Immature natural killer cell (primary cell): ENCODE data around the gene FAM3B. TPM values are rescaled to one million over a fixed set of nuclear protein-coding genes. Genes with fewer than 3 reads are reported as not detected.

Experiments used
- DNase-seq, 3 donors: peaks; one replicate each; pipeline ENCODE4 v3.0.0; 2022; ENCODE audit warnings: mixed read lengths in 1 of 3
- H3K27ac Mint-ChIP-seq, 6 donors: one replicate each; pipeline ENCODE4 v1.8.0; 2020; ENCODE audit warnings: mixed read lengths in 6 of 6, mild to moderate bottlenecking in 5 of 6, inconsistent platforms in 4 of 6, moderate library complexity in 3 of 6
- H3K27me3 Mint-ChIP-seq, 3 donors: one replicate each; pipeline ENCODE4 v1.8.0; 2020 to 2021; ENCODE audit warnings: low read depth in 3 of 3, mild to moderate bottlenecking in 3 of 3, mixed read lengths in 3 of 3, moderate library complexity in 3 of 3, inconsistent platforms in 1 of 3
- H3K36me3 Mint-ChIP-seq, 3 donors: one replicate each; pipeline ENCODE4 v1.8.0; 2020; ENCODE audit warnings: mixed read lengths in 3 of 3, inconsistent platforms in 2 of 3, mild to moderate bottlenecking in 2 of 3
- H3K4me1 Mint-ChIP-seq, 2 donors: one replicate each; pipeline ENCODE4 v1.8.0; 2020; ENCODE audit warnings: inconsistent platforms in 2 of 2, mild to moderate bottlenecking in 2 of 2, mixed read lengths in 2 of 2, moderate library complexity in 1 of 2
- H3K4me3 Mint-ChIP-seq, 5 donors: one replicate each; pipeline ENCODE4 v1.8.0; 2020; ENCODE audit warnings: mild to moderate bottlenecking in 5 of 5, mixed read lengths in 5 of 5, inconsistent platforms in 3 of 5, moderate library complexity in 3 of 5
- H3K9me3 Mint-ChIP-seq, 6 donors: one replicate each; pipeline ENCODE4 v1.8.0; 2020; ENCODE audit warnings: mild to moderate bottlenecking in 6 of 6, mixed read lengths in 6 of 6, inconsistent platforms in 4 of 6, moderate library complexity in 3 of 6
- polyA plus RNA-seq, 3 donors: library from polyadenylated mRNA; unstranded; fragments of 300-500 nt; fragmentation: Illumina TruSeq; gene quantifications; one replicate each; pipeline ENCODE4 v1.2.3, GENCODE V29; 2021

The FAM3B gene
- polyA plus RNA-seq, 3 donors from 2014 or later = not detected

DNA sequence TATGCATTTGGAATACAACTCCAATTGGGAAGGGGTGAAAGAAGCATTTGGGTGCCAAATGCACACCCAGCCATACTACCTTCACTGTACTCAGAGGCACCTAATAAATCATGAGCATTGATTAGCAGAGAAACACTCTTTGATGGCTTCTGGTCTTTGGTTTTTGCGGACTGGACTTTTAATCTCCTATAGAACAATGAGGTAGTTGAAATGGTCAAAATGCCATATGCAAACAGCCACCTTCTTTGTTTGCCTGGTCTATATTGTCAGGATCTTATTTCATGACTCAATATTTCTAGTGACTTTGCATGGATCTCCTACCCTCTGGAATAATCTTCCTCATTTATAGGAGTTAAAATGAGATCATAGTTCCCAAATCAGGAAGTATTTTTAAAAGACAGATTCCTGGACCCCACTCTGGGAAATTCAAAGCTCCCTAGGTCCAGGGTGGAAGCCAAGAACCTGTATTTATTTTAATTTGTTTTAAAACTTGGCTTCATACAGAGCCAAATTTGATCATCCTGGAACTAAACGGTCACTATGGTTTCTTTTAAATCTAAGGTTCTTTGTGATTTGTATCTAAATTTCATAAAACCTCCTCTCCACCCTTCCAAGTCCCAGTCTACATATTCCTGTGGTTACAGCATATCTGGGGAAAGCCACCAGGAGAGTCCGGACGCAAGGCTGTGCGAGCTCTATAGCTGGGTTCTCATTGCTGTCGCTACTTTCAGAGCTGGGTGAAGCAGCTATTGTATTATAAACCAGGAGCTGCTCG, 8.7 kb downstream of the FAM3B start:
- Mint-ChIP-seq H3K9me3 (no peaks in the 10 kb centered on the region), H3K4me3 (no peak overlapping the region), H3K4me1 (no peaks in the 10 kb centered on the region), H3K27me3 (peaks cover 0 to 6% (median 4%) of the 10 kb centered on the region in 3 donors), H3K36me3 (no peaks in the 10 kb centered on the region), H3K27ac (no peak overlapping the region)
- DNase-seq = no peak

DNA sequence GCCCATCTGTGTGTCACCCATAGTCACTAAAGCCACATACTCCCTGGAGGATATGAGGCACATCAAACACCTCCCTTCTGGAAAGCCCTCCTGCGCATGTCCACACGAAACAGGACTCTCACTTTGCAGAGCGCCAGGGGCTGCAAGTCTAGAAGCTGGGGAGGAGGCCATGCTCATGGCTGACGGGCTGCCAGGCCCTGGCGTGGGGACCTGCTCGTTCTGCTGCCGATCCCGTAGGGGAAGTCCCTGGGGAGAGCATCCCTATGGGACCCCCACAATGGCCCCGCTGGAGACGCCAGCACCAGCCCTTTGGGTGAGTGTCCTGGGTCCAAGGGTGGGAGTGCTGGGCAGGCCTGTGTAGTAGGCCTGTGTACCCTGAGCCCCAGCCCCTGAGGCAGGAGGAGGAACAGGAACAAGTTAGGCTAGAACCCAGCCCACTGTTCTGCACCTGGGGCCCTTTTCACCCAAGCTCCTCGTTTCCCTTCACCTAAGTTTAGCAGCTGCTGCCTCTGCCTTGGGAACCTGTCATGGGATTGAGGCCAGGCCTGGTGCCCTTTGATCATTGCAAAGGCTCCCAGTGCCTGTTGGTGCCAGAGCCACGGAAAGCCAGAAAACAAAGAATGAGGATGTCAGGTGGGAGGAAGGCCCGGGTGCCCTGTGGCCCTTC, 9.9 kb downstream of the FAM3B start:
- Mint-ChIP-seq H3K4me1 (no peaks in the 10 kb centered on the region), H3K27me3 (peaks cover 2 to 6% (median 4%) of the 10 kb centered on the region in 3 donors), H3K4me3 (no peak overlapping the region), H3K36me3 (no peaks in the 10 kb centered on the region), H3K27ac (no peak overlapping the region), H3K9me3 (no peaks in the 10 kb centered on the region)
- DNase-seq = no peak

DNA sequence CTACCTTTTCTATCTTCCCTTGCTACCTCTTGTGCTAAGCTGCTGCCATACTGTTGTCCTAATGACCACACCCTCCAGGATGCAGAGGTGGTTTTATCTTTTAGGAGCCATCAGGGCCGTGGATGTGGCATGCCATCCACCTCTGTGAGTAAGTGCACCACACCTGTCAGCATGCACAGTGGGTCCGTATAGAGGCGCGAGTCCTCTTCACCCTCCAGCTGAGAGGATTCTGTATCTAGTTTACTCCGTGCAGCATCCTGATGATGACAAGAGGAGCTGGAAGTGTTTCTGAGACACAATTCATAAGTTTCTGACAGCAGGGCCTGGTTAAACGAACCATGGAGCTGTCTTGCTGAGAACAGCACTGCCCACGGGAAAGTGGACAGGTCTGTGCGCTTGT, 11.2 kb downstream of the FAM3B start:
- H3K9me3 Mint-ChIP-seq = peaks cover 0 to 2% (median 0%) of the 10 kb centered on the region in 6 donors
- H3K4me1 Mint-ChIP-seq = no peaks in the 10 kb centered on the region
- no peaks in the 10 kb centered on the region for H3K36me3 Mint-ChIP-seq
- peaks cover 2 to 3% (median 3%) of the 10 kb centered on the region in 3 donors for H3K27me3 Mint-ChIP-seq
- no peak overlapping the region for H3K4me3 Mint-ChIP-seq
- DNase-seq = no peak
- no peak overlapping the region for H3K27ac Mint-ChIP-seq

DNA sequence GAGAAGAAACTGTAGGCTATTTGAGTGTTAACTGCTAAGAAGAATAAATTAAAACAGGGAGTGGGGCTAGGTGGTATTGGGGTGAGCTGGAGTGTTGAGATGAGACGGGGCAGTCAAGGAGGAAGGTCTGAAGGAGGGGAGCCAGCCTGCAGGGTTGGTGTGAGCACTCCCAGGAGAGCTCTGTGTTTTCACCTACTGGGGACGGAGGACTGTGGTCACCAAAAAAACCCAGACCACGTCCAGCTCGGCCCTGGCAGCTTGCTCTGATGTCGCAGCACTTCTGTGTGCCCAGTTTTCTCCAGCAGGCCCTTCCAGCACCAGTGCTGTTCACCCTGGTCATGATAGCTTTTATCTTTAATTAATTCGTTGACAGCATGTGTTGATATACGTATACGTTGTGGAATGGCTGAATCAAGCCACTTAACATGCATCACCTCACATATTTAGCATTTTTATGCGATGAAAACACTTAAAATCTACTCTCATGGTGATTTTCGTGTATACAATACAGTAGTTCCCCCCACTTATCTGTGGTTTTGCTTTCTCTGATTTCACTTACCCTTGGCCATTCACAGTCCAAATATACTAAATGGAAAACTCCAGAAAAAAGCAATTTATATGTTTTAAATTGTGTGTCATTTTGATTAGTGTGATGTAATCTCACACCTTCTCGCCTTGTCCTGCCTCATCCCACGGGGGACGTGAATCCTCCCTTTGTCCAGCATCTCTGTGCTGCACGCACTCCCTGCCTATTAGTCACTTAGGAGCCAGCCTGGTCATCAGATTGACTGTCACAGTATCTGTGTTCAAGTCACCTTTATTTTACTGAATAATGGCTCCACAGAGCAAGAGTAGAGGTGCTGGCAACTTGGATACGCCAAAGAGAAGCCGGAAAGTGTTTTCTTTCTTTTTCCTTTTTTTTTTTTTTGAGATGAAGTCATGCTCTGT, 12.3 kb downstream of the FAM3B start:
- Mint-ChIP-seq H3K27me3 (peaks cover 3 to 7% (median 5%) of the 10 kb centered on the region in 3 donors), H3K4me3 (no peak overlapping the region), H3K27ac (peak overlapping the region in 1 of 6 donors; percentile 23), H3K36me3 (peaks cover 0 to 2% (median 0%) of the 10 kb centered on the region in 3 donors), H3K9me3 (peaks cover 0 to 3% (median 2%) of the 10 kb centered on the region in 6 donors), H3K4me1 (no peaks in the 10 kb centered on the region)
- DNase-seq = no peak

DNA sequence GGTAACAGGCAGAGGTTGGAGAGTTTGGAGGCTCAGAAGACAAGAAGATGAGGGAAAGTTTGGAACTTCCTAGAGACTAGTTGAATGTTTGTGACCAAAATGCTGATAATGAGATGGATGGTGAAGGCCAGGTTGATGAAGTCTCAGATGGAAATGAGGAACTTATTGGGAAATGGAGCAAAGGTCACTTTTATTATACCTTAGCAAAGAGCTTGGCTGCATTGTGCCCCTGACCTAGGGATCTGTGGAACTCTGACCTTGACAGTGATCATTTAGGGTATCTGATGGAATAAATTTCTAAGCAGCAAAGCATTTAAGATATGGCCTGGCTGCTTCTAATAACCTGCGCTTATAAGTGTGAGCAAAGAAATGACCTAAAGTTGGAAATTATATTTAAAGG, 17.2 kb downstream of the FAM3B start:
- no peaks in the 10 kb centered on the region for H3K4me1 Mint-ChIP-seq
- H3K4me3 Mint-ChIP-seq = no peak overlapping the region
- no peak for DNase-seq
- peaks cover 0 to 3% (median 0%) of the 10 kb centered on the region in 3 donors for H3K36me3 Mint-ChIP-seq
- peaks cover 0 to 5% (median 2%) of the 10 kb centered on the region in 6 donors for H3K9me3 Mint-ChIP-seq
- H3K27me3 Mint-ChIP-seq = peaks cover 3 to 6% (median 6%) of the 10 kb centered on the region in 3 donors
- no peak overlapping the region for H3K27ac Mint-ChIP-seq

DNA sequence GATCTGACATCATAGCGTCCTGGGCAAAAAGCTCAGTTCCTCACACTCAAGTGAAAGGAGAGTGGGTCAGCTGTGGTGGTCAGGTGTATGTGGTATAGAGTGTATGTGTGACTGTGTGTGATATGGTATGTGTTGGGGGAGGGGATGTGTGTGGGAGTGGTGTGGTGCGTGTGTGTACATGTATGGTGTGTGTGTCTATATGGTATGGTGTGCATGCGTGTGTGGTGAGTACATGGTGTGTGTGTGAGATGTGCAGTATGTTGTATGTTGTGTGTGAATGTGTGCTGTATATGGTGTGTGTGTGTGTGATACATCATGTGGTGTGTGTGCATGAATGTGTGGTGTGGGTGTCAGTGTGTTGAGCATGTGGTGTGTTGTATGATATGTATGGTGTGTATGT, 20.9 kb downstream of the FAM3B start:
- no peak for DNase-seq
- H3K27ac Mint-ChIP-seq = no peak overlapping the region
- peaks cover 0 to 5% (median 2%) of the 10 kb centered on the region in 6 donors for H3K9me3 Mint-ChIP-seq
- peaks cover 0 to 3% (median 0%) of the 10 kb centered on the region in 3 donors for H3K36me3 Mint-ChIP-seq
- no peaks in the 10 kb centered on the region for H3K4me1 Mint-ChIP-seq
- no peak overlapping the region for H3K4me3 Mint-ChIP-seq
- H3K27me3 Mint-ChIP-seq = peaks cover 4 to 11% (median 5%) of the 10 kb centered on the region in 3 donors

DNA sequence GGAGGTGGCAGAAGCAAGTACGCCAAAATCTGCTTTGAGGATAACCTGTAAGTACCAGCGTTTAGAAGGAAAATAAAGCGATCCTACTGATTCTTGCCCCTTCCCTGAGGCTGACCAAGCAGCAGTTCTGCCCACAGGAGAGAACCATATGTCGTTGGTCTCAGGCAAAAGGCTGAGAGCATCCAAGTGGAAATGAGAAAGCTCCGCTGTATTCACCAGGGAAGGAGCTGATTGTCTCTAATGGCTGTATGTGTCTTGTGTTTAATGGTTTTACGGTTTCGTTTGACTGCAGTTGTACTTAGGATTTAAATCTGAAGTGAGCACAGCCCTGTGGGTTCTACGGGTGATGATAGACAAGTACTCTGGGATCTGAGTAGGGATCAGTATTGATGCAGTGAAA, 21.9 kb downstream of the FAM3B start:
- Mint-ChIP-seq H3K9me3 (peaks cover 0 to 2% (median 2%) of the 10 kb centered on the region in 6 donors), H3K27ac (no peak overlapping the region), H3K27me3 (peaks cover 2 to 10% (median 4%) of the 10 kb centered on the region in 3 donors), H3K36me3 (peaks cover 0 to 3% (median 3%) of the 10 kb centered on the region in 3 donors), H3K4me3 (no peak overlapping the region), H3K4me1 (no peaks in the 10 kb centered on the region)
- DNase-seq = no peak

DNA sequence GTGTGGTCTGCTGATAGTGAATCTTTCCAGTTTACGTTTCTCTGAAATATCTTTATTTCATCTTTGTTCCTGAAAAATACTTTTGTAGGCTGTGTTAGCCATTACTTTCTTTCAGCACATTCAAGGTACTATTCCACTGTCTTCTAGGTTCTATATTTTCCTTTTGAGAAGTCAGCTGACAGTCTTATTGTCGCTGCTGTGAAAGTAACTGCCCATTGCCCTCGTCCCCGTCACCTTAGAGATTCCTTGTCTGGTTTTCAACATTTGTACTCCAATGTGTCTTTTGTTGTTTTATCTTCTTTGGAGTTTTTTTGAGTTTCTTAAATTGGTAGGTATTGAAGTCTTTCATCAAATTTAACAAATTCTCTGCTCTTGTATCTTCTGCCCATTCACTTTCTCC, 25.4 kb downstream of the FAM3B start:
- Mint-ChIP-seq H3K27ac (no peak overlapping the region), H3K4me1 (no peaks in the 10 kb centered on the region), H3K36me3 (peaks cover 0 to 3% (median 0%) of the 10 kb centered on the region in 3 donors), H3K4me3 (no peak overlapping the region), H3K27me3 (peaks cover 0 to 16% (median 9%) of the 10 kb centered on the region in 3 donors), H3K9me3 (no peaks in the 10 kb centered on the region)
- no peak for DNase-seq

DNA sequence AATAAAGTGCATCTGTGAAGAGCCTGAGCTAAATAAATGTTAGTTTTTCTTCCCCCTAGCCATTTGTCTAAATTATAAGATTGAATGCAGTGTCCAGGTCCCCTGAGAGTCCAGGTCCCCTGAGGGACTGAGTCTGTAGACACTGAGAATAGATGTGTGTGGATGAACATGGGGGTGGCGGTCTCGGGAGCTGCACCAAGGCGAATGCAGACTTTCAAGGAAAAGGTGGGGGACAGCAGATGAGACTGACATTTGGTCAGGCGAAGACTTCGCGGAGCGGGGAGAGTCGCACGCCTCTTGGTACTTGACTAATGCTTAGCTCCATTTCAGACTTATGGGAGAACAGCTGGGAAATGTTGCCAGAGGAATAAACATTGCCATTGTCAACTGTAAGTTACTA, 27.5 kb downstream of the FAM3B start:
- Mint-ChIP-seq H3K27ac (no peak overlapping the region), H3K4me1 (no peaks in the 10 kb centered on the region), H3K9me3 (no peaks in the 10 kb centered on the region), H3K27me3 (peaks cover 2 to 17% (median 9%) of the 10 kb centered on the region in 3 donors), H3K4me3 (no peak overlapping the region), H3K36me3 (peaks cover 0 to 3% (median 0%) of the 10 kb centered on the region in 3 donors)
- no peak for DNase-seq

DNA sequence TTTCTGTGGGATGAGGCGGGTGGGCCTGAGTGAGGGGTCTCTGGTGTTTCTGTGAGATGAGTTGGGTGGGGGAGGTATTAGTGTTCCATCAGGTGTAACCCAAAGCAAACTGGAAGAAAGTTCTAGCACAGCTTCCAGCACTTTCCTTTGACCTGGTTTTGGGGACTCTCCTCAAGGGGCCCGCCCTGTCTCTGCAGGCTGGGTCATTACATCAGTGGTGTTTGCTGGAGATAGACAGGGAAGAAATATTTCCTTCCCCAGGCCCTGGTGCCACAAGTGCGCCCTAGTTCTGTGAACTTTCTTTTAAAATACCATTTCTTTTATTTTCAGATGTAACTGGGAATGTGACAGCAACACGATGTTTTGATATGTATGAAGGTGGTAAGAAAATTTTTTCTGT, 28.8 kb downstream of the FAM3B start:
- H3K27ac Mint-ChIP-seq = no peak overlapping the region

DNA sequence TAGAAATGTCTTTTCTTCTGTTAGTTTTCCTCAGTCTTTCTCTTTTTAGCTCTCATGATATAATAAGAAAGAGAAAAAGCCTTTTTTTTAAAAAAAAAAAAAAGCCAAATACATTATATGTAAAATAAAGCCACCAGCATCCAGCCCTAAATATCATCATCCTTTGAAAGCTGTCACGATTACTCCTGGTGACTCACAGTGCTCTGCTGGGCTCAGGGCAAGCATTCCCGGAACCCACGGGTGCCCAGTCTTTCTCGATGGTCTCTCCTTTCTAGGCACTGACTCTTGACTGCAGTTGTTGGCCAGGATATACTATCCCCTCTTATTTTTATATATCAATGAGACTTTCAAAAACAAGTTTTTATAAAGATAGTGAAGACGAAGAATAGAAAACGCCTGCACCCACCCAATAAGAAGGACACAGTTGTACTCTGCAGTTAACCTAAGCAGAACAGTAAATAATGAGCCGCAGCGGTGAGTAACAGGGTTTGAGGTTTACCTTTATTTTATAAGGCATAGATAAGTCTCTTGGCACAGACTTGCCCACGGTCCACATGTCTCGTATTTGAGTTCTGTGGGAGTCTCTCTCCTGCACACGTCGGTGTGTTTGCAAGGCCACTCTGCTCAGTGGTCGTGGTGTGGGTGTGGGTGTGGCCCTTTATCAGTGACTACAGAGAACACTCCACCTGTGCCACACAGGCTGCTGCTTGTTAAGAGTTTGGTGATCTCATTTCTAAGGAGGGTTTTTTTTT, 29.5 kb downstream of the FAM3B start:
- Mint-ChIP-seq H3K4me3 (no peak overlapping the region), H3K4me1 (no peaks in the 10 kb centered on the region), H3K27me3 (peaks cover 2 to 20% (median 9%) of the 10 kb centered on the region in 3 donors), H3K27ac (no peak overlapping the region), H3K9me3 (no peaks in the 10 kb centered on the region), H3K36me3 (peaks cover 0 to 3% (median 0%) of the 10 kb centered on the region in 3 donors)
- no peak for DNase-seq

More for the DNA sequence above, 28.8 kb downstream of the FAM3B start:
- H3K36me3 Mint-ChIP-seq = peaks cover 0 to 3% (median 0%) of the 10 kb centered on the region in 3 donors
- H3K9me3 Mint-ChIP-seq = no peaks in the 10 kb centered on the region
- H3K4me1 Mint-ChIP-seq = no peaks in the 10 kb centered on the region
- DNase-seq = no peak
- H3K4me3 Mint-ChIP-seq = no peak overlapping the region
- H3K27me3 Mint-ChIP-seq = peaks cover 2 to 17% (median 9%) of the 10 kb centered on the region in 3 donors

DNA sequence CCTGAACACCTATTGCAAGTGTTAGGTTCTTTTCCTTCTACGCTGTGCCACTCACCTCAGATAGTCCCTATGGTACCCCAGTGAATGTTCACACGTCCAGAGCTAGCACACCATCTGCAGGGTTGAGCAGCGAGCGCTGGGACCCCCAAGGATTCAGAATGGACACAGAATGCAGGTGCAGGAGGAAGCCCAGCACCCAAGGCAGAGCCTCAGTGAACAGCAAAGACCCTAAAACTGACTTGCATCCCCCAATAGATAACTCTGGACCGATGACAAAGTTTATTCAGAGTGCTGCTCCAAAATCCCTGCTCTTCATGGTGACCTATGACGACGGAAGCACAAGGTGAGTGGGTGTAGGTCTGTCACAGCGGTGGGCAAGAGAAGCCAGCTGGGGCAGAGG, 30.2 kb downstream of the FAM3B start:
- Mint-ChIP-seq H3K36me3 (peaks cover 0 to 3% (median 0%) of the 10 kb centered on the region in 3 donors), H3K4me3 (no peak overlapping the region), H3K4me1 (no peaks in the 10 kb centered on the region), H3K9me3 (no peaks in the 10 kb centered on the region), H3K27ac (no peak overlapping the region), H3K27me3 (peaks cover 2 to 20% (median 9%) of the 10 kb centered on the region in 3 donors)
- no peak for DNase-seq

DNA sequence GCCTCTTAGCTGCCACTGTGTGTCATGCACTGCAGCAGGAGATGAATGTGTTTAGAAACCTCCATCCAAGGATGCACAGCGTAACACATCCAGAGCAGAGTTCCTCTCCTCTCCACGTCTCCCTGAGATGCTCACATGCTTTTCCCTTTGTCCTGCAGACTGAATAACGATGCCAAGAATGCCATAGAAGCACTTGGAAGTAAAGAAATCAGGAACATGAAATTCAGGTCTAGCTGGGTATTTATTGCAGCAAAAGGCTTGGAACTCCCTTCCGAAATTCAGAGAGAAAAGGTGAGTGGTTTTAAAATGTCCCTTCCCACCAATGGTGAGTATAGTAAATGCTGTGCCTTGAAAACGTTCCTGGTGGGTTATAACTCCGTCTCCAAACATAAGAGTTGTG, 31.8 kb downstream of the FAM3B start:
- no peak for DNase-seq
- H3K9me3 Mint-ChIP-seq = no peaks in the 10 kb centered on the region
- H3K36me3 Mint-ChIP-seq = no peaks in the 10 kb centered on the region
- peaks cover 2 to 16% (median 5%) of the 10 kb centered on the region in 3 donors for H3K27me3 Mint-ChIP-seq
- H3K4me3 Mint-ChIP-seq = no peak overlapping the region
- no peaks in the 10 kb centered on the region for H3K4me1 Mint-ChIP-seq
- H3K27ac Mint-ChIP-seq = no peak overlapping the region
